Hepatocyte (in vitro differentiated cells): Measurements from ENCODE around the gene CAMKMT.

Experiments used
- CTCF ChIP-seq: fragments of 200-600 bp; sonication (generic); IDR thresholded peaks from 2 replicates; pipeline ENCODE4 v1.5.1; 2016; ENCODE audit warnings: antibody characterized with exemption, mild to moderate bottlenecking; ENCODE audit not compliant: poor library complexity
- EZH2 ChIP-seq: fragments of 200-600 bp; sonication (generic); IDR thresholded peaks from 2 replicates; pipeline ENCODE4 v1.6.1; 2016; ENCODE audit warnings: antibody characterized with exemption, mild to moderate bottlenecking, borderline replicate concordance
- EZH2phosphoT487 ChIP-seq: fragments of 200-600 bp; sonication (generic); IDR thresholded peaks from one replicate; pipeline ENCODE4 v1.6.1; 2018; ENCODE audit warnings: antibody characterized with exemption, mild to moderate bottlenecking, low read depth, moderate library complexity; ENCODE audit not compliant: unreplicated experiment, severe bottlenecking

DNA sequence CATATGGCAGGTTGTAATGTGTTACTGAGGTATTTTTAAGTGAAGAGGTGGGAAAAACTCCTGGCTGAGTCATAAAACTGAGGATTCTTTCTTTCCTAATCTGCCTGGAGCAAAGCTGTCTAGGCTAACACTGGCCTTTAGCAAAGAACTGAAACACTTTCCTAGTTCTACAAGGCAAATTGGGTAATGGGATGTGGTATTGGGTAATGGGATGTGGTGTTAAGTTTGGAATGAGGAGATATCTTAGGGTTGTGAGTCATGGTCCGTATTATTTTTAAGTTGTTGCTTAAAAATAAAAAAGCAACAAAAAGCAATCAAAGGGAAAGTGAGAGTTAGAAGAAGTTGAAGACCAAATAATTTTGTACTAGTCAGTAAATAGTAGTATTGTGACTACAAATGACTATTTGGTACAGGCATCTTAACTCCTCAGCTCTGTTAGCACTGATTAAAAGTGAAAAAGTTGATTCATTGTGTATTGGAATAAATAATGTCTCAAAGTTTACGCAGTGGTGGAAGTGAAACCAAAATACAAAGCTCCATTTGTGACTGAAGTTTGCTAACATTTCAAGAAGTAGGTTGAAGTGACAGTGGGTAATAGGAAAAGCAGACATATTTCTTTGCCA lies 216.8 kb downstream of the CAMKMT start:
- TF ChIP-seq CTCF: no peak
- no peak for TF ChIP-seq EZH2
- no peak for TF ChIP-seq EZH2phosphoT487
